AG04450 (cell line): Measurements from ENCODE around the gene PMF1. TPM values are rescaled to one million over a fixed set of nuclear protein-coding genes. Genes with fewer than 3 reads are reported as not detected.

Experiments used
- CTCF ChIA-PET: fragments of 300-600, 350-600 bp; formaldehyde crosslinking; extraction: SDS; loops from one replicate; lab custom pipeline; 2022; ENCODE audit warnings: antibody characterized with exemption, inconsistent platforms; lab: Charles Lee
- POLR2A ChIA-PET: fragments of 350-600 bp; formaldehyde crosslinking; extraction: SDS; loops from one replicate; lab custom pipeline; 2021; ENCODE audit warnings: antibody characterized with exemption, inconsistent platforms; lab: Yijun Ruan, JAX
- DNase-seq: peaks from one replicate; pipeline ENCODE4 v3.0.0-alpha.2; 2011; ENCODE audit warnings: low read depth, low spot score
- H3K27ac ChIP-seq: one replicate; pipeline ENCODE4 v1.5.1; 2012; ENCODE audit warnings: low read depth, low read length, control low read depth
- H3K27me3 ChIP-seq: one replicate; pipeline ENCODE4 v1.6.0; 2012; ENCODE audit warnings: low read length; ENCODE audit not compliant: control insufficient read depth, insufficient read depth
- H3K4me3 ChIP-seq: 2 replicates; pipeline ENCODE4 v1.5.1; 2011; ENCODE audit warnings: mild to moderate bottlenecking, low read depth, low read length, control low read depth
- H3K9me3 ChIP-seq: 2 replicates; pipeline ENCODE4 v1.5.1; 2012; ENCODE audit warnings: low read length; ENCODE audit not compliant: control insufficient read depth, insufficient read depth
- CTCF ChIP-seq: IDR thresholded peaks from 2 replicates; pipeline ENCODE4 v1.5.1; 2011; ENCODE audit warnings: low read depth, low read length, control low read depth, inconsistent platforms
- polyA plus RNA-seq: library from polyadenylated mRNA; depleted of rRNA; stranded (reverse); fragments of >200 nt; gene quantifications from 2 replicates; pipeline ENCODE4 v1.2.3, GENCODE V29; 2011; rRNA removed
- small RNA-seq: library from RNA; depleted of rRNA; stranded (forward); fragments of <200 nt; gene quantifications from one replicate; pipeline ENCODE3, GENCODE V24; 2012; ENCODE audit warnings: low read depth; ENCODE audit not compliant: insufficient read length

Gene PMF1
- polyA plus RNA-seq, 1 experiment = 43.5 TPM

GRCh38 chr1:156284757-156285156 lies 72.0 kb downstream of the PMF1 start:
- no peak for DNase-seq
- H3K9me3 ChIP-seq = no peaks in the 10 kb centered on the region
- H3K4me3 ChIP-seq = no peak overlapping the region
- TF ChIP-seq CTCF = no peak
- no peak overlapping the region for H3K27ac ChIP-seq
- POLR2A ChIA-PET = no interaction called here
- H3K27me3 ChIP-seq = no peaks in the 10 kb centered on the region
- CTCF ChIA-PET = interaction anchor here (2.5 kb wide), 1 partner anchor 35 kb away, joined by 14 read pairs; no protein-coding TSS in a partner anchor

- Histone ChIP-seq H3K9me3 (no peaks in the 10 kb centered on the region), H3K4me3 (no peak overlapping the region), H3K27me3 (no peaks in the 10 kb centered on the region), H3K27ac (no peak overlapping the region)
- POLR2A ChIA-PET = no interaction called here
- no peak for DNase-seq
- no peak for TF ChIP-seq CTCF
- CTCF ChIA-PET = no interaction called here
Measured at GRCh38 chr1:156285437-156285836, 72.6 kb downstream of the PMF1 start.

- Histone ChIP-seq H3K4me3 (no peak overlapping the region), H3K9me3 (no peaks in the 10 kb centered on the region), H3K27me3 (no peaks in the 10 kb centered on the region), H3K27ac (no peak overlapping the region)
- ChIA-PET POLR2A (interaction anchor here (1.0 kb wide), 1 partner anchor 10 kb away, joined by 3 read pairs; the partner anchor contains the start of gene GLMP), CTCF (no interaction called here)
- no peak for TF ChIP-seq CTCF
- no peak for DNase-seq
Measured at GRCh38 chr1:156286061-156286460, 73.3 kb downstream of the PMF1 start.

Small RNA genes lying within 50 kb of the gene (small RNA-seq; reads per million reads assigned to genes)
- not detected for gene RF00568

Other genes with a start within 250 kb of the PMF1 start
- gene ARHGEF2, start 234.5 kb upstream of the PMF1 start, polyA plus RNA-seq = 121 and 128 TPM in 2 replicates
- 867 and 961 TPM in 2 replicates for gene SSR2, start 192.1 kb upstream of the PMF1 start, polyA plus RNA-seq
- gene UBQLN4, start 159.2 kb upstream of the PMF1 start, polyA plus RNA-seq = 22.7 and 23.2 TPM in 2 replicates
- 42.4 and 60.4 TPM in 2 replicates for gene LAMTOR2, start 158.2 kb upstream of the PMF1 start, polyA plus RNA-seq
- gene RAB25, start 151.8 kb upstream of the PMF1 start, polyA plus RNA-seq = not detected in 2 replicates
- 11.8 and 14.6 TPM in 2 replicates for gene MEX3A, start 130.5 kb upstream of the PMF1 start, polyA plus RNA-seq
- 365 and 382 TPM in 2 replicates for gene LMNA, start 98.3 kb upstream of the PMF1 start, polyA plus RNA-seq
- 0.58 and 0.60 TPM in 2 replicates for gene SEMA4A, start 59.4 kb upstream of the PMF1 start, polyA plus RNA-seq
- 24.1 TPM in 2 replicates for gene SLC25A44, start 18.9 kb upstream of the PMF1 start, polyA plus RNA-seq
- gene BGLAP, start 29.2 kb downstream of the PMF1 start, polyA plus RNA-seq = 0.12 and 0.45 TPM in 2 replicates
- gene PAQR6, start 35.0 kb downstream of the PMF1 start, polyA plus RNA-seq = 0.20 and 0.26 TPM in 2 replicates
- gene SMG5, start 69.8 kb downstream of the PMF1 start, polyA plus RNA-seq = 20.8 and 27.8 TPM in 2 replicates
- gene TMEM79, start 71.3 kb downstream of the PMF1 start, polyA plus RNA-seq = 1.6 and 1.8 TPM in 2 replicates
- 25.5 and 36.4 TPM in 2 replicates for gene GLMP, start 82.7 kb downstream of the PMF1 start, polyA plus RNA-seq
- gene VHLL, start 86.3 kb downstream of the PMF1 start, polyA plus RNA-seq = not detected in 2 replicates
- 314 and 359 TPM in 2 replicates for gene CCT3, start 125.3 kb downstream of the PMF1 start, polyA plus RNA-seq
- 0.27 and 0.48 TPM in 2 replicates for gene TSACC, start 125.5 kb downstream of the PMF1 start, polyA plus RNA-seq
- gene RHBG, start 156.2 kb downstream of the PMF1 start, polyA plus RNA-seq = not detected in 2 replicates